SK-N-MC (cell line): ENCODE data around the gene SUFU.
"Not testable (repeated sequence)": the region's sequence is repeated elsewhere in the genome, so short reads cannot be mapped to it uniquely, and the experiment has no call there.

Experiments used
- DNase-seq: peaks from one replicate; pipeline ENCODE4 v3.0.0-alpha.2; 2011; ENCODE audit warnings: low read depth, low spot score
- H3K27ac ChIP-seq: fragments of 200-600 bp; sonication (generic); 2 replicates; pipeline ENCODE4 v1.5.1; 2016; ENCODE audit warnings: mixed run types
- H3K36me3 ChIP-seq: fragments of 200-600 bp; sonication (generic); 2 replicates; pipeline ENCODE4 v1.6.1; 2017; ENCODE audit warnings: antibody characterized with exemption, low read length, mixed read lengths; ENCODE audit not compliant: insufficient read depth
- H3K4me3 ChIP-seq: fragments of 200-600 bp; sonication (generic); 2 replicates; pipeline ENCODE4 v1.5.1; 2016
- H3K9ac ChIP-seq: fragments of 200-600 bp; sonication (generic); 2 replicates; pipeline ENCODE4 v1.8.0; 2017; ENCODE audit warnings: mixed run types, mixed read lengths; ENCODE audit not compliant: insufficient read length
- H3K9me3 ChIP-seq: fragments of 200-600 bp; sonication (generic); 2 replicates; pipeline ENCODE4 v1.6.1; 2017; ENCODE audit warnings: low read depth, mild to moderate bottlenecking, antibody characterized with exemption, low read length, moderate library complexity, mixed read lengths
- EZH2 ChIP-seq: fragments of 200-600 bp; sonication (generic); IDR thresholded peaks from one replicate; pipeline ENCODE4 v1.6.1; 2017; ENCODE audit warnings: antibody characterized with exemption
- FOXP2 ChIP-seq: optimal IDR thresholded peaks from 2 replicates; pipeline ENCODE3; 2011; ENCODE audit warnings: mild to moderate bottlenecking, moderate library complexity; ENCODE audit not compliant: insufficient read depth; ENCODE audit errors: extremely low read length, control extremely low read depth
- POLR2AphosphoS5 ChIP-seq: IDR thresholded peaks from 2 replicates; pipeline ENCODE4 v1.6.1; 2012; ENCODE audit warnings: mild to moderate bottlenecking, low read depth, low read length, borderline replicate concordance

The SUFU gene

DNA sequence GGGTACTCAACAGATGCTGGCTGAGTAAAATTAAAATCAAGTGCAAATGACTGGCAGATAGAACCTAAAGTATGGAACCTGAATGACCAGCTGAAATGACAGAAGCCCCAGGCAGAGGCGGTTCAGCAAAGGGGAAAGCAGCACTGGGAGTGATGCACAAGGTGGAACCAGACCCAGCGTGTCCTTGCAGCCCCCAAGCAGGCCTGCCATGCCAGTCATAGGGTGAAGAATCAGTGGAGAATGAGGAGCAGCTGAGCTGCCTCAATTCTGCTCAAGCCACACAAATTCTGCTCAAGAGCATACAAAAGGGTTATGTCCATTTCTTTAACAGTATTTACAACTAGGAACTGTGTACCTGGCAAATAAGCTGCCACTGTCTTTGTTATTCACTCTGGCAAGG is 10.0 kb upstream of the SUFU start:
- TF ChIP-seq EZH2 (no peak), POLR2AphosphoS5 (no peak), FOXP2 (no peak)
- no peaks in the 10 kb centered on the region for H3K9me3 ChIP-seq
- no peak for DNase-seq
- H3K27ac ChIP-seq = no peak overlapping the region
- peaks cover 3% of the 10 kb centered on the region; the same call in 1 of the 2 replicates for H3K36me3 ChIP-seq
- H3K9ac ChIP-seq = no peak overlapping the region
- H3K4me3 ChIP-seq = no peak overlapping the region

DNA sequence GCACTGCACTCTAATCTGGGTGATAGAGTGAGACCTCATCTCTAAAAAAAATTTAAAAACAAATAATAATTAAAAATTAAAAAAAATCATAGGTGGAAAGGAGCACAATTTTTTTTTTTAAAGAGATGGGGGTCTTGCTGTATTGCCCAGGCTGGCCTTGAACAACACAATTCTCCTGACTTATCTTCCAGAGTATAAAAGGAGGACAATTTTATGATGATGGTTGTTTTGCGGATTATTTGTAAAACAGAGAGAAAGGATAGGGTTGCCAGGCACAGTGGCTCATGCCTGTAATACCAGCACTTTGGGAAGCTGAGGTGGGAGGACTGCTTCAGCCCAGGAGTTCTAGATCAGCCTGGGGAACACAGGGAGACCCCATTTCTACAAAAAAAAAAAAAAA is 6.2 kb upstream of the SUFU start:
- no peak for DNase-seq
- H3K9ac ChIP-seq = no peak overlapping the region
- TF ChIP-seq POLR2AphosphoS5 (no peak), EZH2 (no peak), FOXP2 (no peak)
- no peaks in the 10 kb centered on the region for H3K9me3 ChIP-seq
- H3K4me3 ChIP-seq = no peak overlapping the region
- no peaks in the 10 kb centered on the region for H3K36me3 ChIP-seq
- H3K27ac ChIP-seq = no peak overlapping the region

GRCh38 chr10:102499356-102499755 is 4.4 kb upstream of the SUFU start:
- Histone ChIP-seq H3K9me3 (no peaks in the 10 kb centered on the region), H3K4me3 (no peak overlapping the region), H3K27ac (no peak overlapping the region), H3K36me3 (no peaks in the 10 kb centered on the region), H3K9ac (no peak overlapping the region)
- DNase-seq = no peak
- TF ChIP-seq POLR2AphosphoS5 (no peak), FOXP2 (no peak), EZH2 (no peak)

- H3K9ac ChIP-seq, H3K36me3 ChIP-seq, H3K9me3 ChIP-seq, H3K4me3 ChIP-seq, H3K27ac ChIP-seq, DNase-seq: not testable (repeated sequence)
These were observed 3.1 kb upstream of the SUFU start for GRCh38 chr10:102500686-102501085.

GRCh38 chr10:102501201-102502028 is 2.4 kb upstream of the SUFU start:
- TF ChIP-seq POLR2AphosphoS5 (no peak), EZH2 (no peak), FOXP2 (no peak)
- DNase-seq = no peak
- Histone ChIP-seq H3K4me3 (peak overlapping the region; percentile 91), H3K36me3 (no peaks in the 10 kb centered on the region), H3K27ac (no peak overlapping the region), H3K9ac (peak overlapping the region; percentile 85), H3K9me3 (no peaks in the 10 kb centered on the region)

GRCh38 chr10:102502029-102502336 is 1.8 kb upstream of the SUFU start:
- Histone ChIP-seq H3K9me3 (no peaks in the 10 kb centered on the region), H3K27ac (no peak overlapping the region; the same call in 1 of the 2 replicates), H3K36me3 (no peaks in the 10 kb centered on the region), H3K4me3 (peak overlapping the region; percentile 91), H3K9ac (peak overlapping the region; percentile 85)
- TF ChIP-seq FOXP2 (no peak), EZH2 (no peak), POLR2AphosphoS5 (no peak)
- peak; percentile 87 for DNase-seq

- no peak for TF ChIP-seq EZH2
- peak; percentile 72; the same call in 1 of the 2 replicates for TF ChIP-seq POLR2AphosphoS5
- DNase-seq = peak; percentile 98
- Histone ChIP-seq H3K9ac (peak within 1 kb of the TSS; percentile 85), H3K4me3 (peak within 1 kb of the TSS; percentile 91), H3K9me3 (no peaks in the 10 kb centered on the region), H3K36me3 (no peaks in the 10 kb centered on the region), H3K27ac (peak within 1 kb of the TSS; percentile 76; the same call in 1 of the 2 replicates)
These were observed 1.2 kb upstream of the SUFU start, which contains the start of gene ACTR1A for GRCh38 chr10:102502337-102503151. Gene ACTR1A, minus strand, starts transcription at chr10:102502712. Its CDS starts 65 bp downstream, at chr10:102502647.

- H3K27ac ChIP-seq = peak overlapping the region; percentile 36
- H3K9me3 ChIP-seq = no peaks in the 10 kb centered on the region
- peak overlapping the region; percentile 83 for H3K4me3 ChIP-seq
- H3K9ac ChIP-seq = peak overlapping the region; percentile 79
- no peak for TF ChIP-seq FOXP2
- TF ChIP-seq EZH2 = no peak
- TF ChIP-seq POLR2AphosphoS5 = no peak
- peaks cover 6% of the 10 kb centered on the region; the same call in 1 of the 2 replicates for H3K36me3 ChIP-seq
- DNase-seq = no peak
These were observed 605 bp downstream of the SUFU start for GRCh38 chr10:102504179-102504975.
